ENCODE results near the gene CRYBG1.

DNA sequence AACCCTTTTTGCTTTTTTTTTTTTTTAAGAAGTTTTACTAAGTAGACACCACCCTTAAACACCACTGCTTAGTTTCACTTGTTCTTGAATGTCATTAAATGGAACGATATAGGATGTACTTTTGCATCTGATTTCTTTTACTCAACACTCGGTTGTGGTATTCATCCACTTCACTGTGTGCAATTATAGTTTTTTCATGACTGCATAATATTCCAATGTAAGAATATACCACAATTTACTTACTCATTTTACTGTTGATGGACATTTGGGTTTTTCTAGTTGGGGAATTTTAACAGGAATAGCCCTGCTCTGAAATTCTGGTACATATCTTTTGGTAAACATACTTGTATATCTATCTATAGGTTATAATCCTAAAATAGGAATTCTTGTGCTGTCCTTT, 238.9 kb downstream of the CRYBG1 start:
- TF ChIP-seq POLR2AphosphoS5 (IDR thresholded peaks at IDR 0.05) = no peak
- TF ChIP-seq, protein P1, sequence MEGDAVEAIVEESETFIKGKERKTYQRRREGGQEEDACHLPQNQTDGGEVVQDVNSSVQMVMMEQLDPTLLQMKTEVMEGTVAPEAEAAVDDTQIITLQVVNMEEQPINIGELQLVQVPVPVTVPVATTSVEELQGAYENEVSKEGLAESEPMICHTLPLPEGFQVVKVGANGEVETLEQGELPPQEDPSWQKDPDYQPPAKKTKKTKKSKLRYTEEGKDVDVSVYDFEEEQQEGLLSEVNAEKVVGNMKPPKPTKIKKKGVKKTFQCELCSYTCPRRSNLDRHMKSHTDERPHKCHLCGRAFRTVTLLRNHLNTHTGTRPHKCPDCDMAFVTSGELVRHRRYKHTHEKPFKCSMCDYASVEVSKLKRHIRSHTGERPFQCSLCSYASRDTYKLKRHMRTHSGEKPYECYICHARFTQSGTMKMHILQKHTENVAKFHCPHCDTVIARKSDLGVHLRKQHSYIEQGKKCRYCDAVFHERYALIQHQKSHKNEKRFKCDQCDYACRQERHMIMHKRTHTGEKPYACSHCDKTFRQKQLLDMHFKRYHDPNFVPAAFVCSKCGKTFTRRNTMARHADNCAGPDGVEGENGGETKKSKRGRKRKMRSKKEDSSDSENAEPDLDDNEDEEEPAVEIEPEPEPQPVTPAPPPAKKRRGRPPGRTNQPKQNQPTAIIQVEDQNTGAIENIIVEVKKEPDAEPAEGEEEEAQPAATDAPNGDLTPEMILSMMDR (IDR thresholded peaks at IDR 0.05; ENCODE audit: poor library complexity, severe bottlenecking) = no peak
- no peak for TF ChIP-seq EZH2 (IDR thresholded peaks at IDR 0.05; ENCODE audit: borderline replicate concordance, insufficient read depth, low read length, poor library complexity, severe bottlenecking)
- no peak for TF ChIP-seq RAD21 (conservative IDR thresholded peaks at IDR 0.05)
- no peak for TF ChIP-seq SMC3 (conservative IDR thresholded peaks at IDR 0.05; ENCODE audit: poor library complexity)
